Measurements from ENCODE around the gene TAF11L11. TPM values are rescaled to one million over a fixed set of nuclear protein-coding genes. Genes with fewer than 3 reads are reported as not detected.

Gene TAF11L11
- total RNA-seq, 1 donor from 2014 or later: 0.41 TPM

Other genes starting within 250 kb of the TAF11L11 start
- not detected in 2 replicates for gene TAF11L2, start 106.0 kb upstream of the TAF11L11 start, total RNA-seq
- not detected in 2 replicates for gene TAF11L3, start 85.8 kb upstream of the TAF11L11 start, total RNA-seq
- gene TAF11L4, start 82.4 kb upstream of the TAF11L11 start, total RNA-seq: not detected in 2 replicates
- gene TAF11L5, start 78.9 kb upstream of the TAF11L11 start, total RNA-seq: not detected in 2 replicates
- gene TAF11L6, start 75.5 kb upstream of the TAF11L11 start, total RNA-seq: not detected in 2 replicates
- not detected in 2 replicates for gene TAF11L7, start 18.4 kb upstream of the TAF11L11 start, total RNA-seq
- gene TAF11L8, start 13.2 kb upstream of the TAF11L11 start, total RNA-seq: not detected in 2 replicates
- gene TAF11L9, start 9.8 kb upstream of the TAF11L11 start, total RNA-seq: not detected in 2 replicates
- not detected in 2 replicates for gene TAF11L10, start 6.4 kb upstream of the TAF11L11 start, total RNA-seq
- 0.34 TPM in 1 of 2 replicates, not detected in the other for gene TAF11L12, start 6.2 kb downstream of the TAF11L11 start, total RNA-seq
- gene TAF11L13, start 27.9 kb downstream of the TAF11L11 start, total RNA-seq: not detected in 2 replicates
- 0.41 TPM in 1 of 2 replicates, not detected in the other for gene TAF11L14, start 30.3 kb downstream of the TAF11L11 start, total RNA-seq